ENCODE results near the gene HS3ST3B1.

DNA sequence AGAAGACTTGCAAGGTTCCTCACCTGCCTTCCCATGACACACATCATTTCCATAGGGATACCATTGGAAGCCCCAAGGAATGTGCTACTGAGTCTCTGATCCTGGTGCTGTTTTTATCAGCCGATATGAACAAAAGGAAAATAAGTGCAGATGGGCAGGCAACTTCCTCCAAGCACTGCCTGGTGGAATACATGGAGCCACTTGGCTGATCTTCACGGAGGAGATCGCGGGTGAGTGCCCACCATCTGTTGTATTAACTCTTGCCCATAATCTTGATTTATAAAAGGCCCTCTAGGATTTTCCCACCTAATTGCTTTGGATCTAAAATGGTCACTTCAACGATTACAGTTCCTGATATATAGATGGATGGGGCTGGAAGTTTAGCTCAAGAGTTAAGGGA, 39.5 kb upstream of the HS3ST3B1 start:
- TF ChIP-seq POLR2A (IDR thresholded peaks at IDR 0.05), result no peak
- TF ChIP-seq, protein P1, sequence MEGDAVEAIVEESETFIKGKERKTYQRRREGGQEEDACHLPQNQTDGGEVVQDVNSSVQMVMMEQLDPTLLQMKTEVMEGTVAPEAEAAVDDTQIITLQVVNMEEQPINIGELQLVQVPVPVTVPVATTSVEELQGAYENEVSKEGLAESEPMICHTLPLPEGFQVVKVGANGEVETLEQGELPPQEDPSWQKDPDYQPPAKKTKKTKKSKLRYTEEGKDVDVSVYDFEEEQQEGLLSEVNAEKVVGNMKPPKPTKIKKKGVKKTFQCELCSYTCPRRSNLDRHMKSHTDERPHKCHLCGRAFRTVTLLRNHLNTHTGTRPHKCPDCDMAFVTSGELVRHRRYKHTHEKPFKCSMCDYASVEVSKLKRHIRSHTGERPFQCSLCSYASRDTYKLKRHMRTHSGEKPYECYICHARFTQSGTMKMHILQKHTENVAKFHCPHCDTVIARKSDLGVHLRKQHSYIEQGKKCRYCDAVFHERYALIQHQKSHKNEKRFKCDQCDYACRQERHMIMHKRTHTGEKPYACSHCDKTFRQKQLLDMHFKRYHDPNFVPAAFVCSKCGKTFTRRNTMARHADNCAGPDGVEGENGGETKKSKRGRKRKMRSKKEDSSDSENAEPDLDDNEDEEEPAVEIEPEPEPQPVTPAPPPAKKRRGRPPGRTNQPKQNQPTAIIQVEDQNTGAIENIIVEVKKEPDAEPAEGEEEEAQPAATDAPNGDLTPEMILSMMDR (IDR thresholded peaks at IDR 0.05), result no peak
- TF ChIP-seq POLR2AphosphoS5 (IDR thresholded peaks at IDR 0.05), result no peak

Measured in breast epithelium (tissue), 3 donors.